HG02938 (cell line): ENCODE results near the gene GAS7.

Experiments used
- ATAC-seq: cut with Tn5 transposase; IDR thresholded peaks from one replicate; pipeline ENCODE4 v1.9.1; 2021; ENCODE audit warnings: mild to moderate bottlenecking, moderate library complexity; ENCODE audit not compliant: unreplicated experiment

The GAS7 gene

DNA sequence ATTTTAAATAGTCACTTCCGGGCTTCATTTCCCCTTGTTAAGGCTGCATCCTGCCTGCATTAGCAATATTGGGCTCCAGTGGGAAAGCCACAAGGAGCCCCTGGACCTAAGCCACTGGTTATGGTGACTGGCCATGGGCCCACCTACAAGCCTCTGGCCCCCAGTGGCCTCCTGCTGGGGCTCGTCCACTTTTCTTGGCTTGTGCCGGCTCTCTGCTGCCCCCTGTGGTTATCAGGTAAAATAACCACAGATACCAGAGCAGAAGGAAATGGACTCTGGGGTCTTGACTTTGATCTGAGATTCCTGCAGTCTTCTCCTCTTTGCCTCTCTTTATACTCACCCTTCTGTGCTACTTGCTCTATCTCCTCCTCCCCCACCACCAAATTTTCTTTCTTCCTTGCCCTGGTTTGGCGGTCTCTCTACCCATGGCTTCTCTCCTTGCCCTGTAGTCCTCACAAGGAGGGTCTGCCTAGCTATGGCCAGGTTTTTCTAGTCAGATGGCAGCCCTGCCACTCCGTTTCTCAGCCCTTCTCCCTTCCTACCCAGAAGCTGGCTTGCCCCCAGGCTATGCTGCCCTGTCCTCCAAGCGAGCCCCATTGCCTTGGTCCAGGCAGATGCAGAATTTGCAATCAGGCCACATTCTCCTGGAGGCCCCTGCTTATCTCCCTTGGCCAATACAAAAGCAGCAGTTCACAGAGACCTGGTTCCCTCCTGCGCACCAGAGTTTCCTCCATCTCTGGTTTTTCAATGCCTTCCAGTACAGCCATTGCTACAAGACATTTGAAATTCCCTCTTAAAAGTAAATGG, 210.4 kb downstream of the GAS7 start:
- ATAC-seq, result no peak

DNA sequence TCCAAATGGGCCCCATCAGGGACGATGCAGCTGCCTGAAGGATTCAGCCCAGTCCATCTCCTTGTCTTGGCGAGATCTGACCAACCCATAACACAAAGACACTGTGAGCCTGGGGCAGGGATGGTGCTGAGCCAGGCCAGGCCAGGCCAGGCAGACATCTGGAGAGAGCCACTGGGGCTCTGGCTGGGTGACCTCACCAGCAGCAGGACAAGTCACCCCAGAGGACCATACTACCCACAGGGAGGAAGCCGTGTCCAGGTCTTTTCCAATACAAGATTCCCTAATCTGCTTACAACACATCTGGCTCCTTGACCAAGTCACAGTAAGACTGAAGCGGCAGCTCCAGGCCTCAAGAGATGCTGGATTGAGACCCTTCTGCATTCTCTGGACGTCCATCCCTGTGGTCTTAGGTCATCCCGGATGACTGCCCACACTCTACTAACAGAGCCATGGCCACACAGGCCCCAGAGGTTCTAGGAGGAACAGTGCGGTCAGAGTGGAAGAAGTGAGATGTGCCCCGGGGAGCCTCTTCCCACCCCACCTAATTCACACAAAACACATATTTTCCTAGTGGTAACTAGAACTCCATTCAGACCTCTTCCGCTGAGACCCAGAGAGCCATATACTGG, 211.5 kb downstream of the GAS7 start:
- ATAC-seq, result no peak

DNA sequence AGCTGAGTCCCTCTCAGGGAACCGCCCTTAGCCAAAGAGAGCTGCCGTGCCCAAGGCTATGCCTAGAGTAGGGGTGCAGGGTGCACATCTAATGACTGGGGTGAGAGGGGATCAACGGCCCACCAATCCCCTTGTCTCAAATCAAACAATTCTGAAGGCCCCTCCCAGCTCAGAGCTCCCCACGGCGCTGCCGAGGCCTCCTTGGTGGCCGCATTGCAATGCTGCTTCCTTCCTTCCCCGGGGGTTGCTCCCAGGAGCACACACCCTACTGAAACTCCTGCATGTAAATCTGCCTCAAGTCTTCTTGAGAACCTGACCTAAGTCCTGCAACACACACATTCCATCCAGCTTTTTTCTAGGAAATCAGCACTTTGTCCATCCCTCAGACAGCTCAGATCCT, 212.8 kb downstream of the GAS7 start:
- ATAC-seq, result no peak

DNA sequence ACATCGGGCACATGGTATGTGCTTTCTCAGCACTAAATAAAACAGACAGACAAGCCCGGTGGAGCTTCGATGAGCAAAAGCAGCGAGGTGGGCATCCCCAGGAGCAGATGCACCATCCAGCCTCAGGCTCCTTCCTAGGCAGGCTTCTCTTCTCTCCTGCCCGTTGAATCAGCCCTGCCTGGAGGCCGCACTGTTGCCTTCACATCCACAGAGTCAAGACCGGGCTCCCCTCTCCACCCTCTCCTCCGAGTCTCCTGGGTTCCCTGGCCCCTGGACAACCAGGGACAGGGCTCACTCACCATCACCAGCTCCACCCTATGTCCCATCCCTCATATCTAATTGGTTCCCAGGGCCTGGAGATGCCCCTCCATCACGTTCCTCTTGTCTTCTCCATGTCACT, 213.6 kb downstream of the GAS7 start:
- no peak for ATAC-seq

DNA sequence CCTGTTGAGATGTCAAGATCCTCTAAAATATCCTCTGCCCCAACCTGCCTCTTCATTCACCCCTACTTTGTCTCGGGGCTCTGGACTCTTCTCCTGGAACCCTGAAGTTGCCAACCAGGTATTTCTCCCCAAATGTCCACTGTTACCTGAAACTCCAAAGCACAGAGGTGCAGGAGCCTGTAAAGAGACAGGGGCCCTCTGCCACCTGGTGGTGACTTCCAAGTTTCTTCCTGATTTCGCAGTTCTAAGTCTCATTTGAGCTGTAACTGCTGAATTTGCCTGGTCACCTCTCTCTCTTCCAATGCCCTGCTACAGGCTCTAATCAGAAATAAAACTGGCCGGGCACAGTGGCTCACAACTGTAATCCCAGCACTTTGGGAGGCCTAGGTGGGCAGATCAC, 216.2 kb downstream of the GAS7 start:
- no peak for ATAC-seq

DNA sequence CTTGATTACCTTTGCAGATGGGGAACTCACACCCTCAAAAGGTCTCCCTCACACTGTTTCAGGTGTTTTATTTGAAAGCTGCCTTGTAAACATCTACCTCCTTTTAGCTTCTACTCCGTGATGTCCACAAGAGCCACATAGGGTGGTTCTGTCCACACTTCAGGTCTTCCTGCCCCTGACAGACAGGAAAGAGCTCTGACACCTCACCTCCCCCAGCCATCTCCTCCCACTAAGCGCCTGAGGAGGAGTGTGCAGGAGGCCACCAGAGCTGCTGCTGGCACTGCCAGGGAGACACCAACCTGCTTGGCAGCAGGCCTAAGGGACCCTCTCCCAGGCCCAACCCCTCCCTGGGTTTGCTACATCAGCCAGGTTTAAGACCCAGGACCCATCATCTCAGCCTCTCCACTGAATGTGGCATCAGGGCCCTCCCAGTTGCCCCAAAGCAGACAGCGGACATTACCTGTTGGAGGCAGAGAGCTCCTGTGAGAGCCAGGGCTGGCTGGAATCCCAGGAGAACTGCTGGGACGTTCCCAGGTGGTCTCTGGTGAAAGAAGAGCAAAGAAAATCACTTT, 217.0 kb downstream of the GAS7 start:
- no peak for ATAC-seq

DNA sequence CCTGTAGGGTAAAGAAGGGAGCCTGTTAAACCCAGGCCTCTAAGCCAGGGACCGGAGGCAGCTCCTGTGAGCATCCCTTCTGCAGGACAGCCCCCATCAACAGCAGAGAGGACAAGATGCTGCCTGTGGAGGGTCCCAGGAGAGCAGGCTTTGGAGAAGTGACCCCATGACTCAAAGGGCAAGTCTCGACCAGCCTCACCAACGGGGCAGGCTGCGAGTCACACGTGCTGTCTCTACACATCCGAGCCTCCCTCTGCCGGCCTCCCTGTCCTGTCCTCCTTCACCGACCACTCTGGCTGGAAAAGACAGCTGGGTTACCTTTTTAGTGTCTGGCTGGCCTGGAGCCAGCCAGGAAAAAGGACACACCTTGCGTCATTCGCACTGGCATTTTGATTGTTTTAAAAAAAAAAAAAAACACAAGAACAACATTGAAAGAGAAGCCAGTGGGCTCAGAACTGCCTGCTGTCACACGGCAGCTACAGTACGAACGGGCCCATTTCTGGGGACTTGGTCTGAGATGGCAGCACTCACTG, 218.9 kb downstream of the GAS7 start:
- ATAC-seq, result no peak

DNA sequence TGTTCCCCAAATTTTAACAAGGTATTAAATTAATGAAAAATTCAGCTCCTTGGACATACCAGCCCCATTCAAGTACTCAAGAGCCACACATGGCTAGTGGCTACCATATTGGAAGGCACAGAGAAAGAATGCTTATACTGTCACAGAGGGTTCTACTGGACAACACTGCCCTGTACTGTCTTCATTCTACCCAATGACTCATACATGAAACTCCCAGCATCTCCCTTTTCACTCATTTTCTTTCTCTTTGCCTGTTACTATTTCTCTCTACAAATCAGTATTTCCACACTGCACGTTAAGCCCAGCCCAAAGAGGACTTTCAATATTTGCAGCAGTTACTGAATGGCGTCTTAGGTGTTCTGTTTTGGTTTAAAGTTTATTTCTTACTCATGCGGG, 221.2 kb downstream of the GAS7 start:
- no peak for ATAC-seq

DNA sequence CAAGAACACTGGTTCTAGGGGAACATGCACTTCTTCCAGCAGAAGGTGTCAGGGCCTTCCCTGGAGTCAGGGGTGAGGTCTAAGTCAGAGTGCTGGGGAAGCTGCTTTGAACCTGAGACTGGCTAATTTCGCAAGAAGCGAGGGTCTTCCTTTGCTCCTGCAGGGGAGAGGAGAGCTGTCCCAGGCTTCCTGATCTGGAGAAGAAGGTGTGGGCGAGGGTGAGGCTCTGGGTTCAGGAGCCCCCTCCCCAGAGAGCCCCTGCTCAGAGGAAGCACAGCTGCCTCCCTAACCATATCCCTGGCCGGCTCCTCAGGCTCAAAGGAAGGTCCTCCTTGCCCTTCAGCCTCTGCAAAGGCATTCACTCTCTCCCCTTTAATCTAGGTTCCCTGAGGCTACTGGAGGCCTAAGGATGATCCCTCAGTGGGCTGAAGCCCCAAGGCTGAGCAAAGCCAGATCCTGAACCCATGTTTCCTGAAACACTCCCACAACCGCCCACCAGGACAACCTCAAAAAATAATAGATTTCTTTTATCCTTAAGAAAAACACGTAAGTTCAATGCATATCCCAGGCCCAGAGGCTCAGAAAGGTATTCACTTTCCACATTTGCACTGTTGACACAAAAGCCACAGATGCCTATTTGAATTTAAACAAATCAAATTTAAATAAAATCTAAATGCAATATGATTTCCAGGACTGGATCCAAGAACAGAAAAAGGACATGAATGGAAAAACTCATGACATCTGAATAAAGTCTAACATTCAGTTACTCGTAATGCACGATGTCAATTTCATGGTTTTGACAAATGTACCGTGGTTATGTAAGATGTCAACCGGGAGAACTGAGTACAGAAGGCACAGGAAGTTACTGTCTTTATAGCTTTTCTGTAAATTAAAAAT, 221.9 kb downstream of the GAS7 start:
- no peak for ATAC-seq

DNA sequence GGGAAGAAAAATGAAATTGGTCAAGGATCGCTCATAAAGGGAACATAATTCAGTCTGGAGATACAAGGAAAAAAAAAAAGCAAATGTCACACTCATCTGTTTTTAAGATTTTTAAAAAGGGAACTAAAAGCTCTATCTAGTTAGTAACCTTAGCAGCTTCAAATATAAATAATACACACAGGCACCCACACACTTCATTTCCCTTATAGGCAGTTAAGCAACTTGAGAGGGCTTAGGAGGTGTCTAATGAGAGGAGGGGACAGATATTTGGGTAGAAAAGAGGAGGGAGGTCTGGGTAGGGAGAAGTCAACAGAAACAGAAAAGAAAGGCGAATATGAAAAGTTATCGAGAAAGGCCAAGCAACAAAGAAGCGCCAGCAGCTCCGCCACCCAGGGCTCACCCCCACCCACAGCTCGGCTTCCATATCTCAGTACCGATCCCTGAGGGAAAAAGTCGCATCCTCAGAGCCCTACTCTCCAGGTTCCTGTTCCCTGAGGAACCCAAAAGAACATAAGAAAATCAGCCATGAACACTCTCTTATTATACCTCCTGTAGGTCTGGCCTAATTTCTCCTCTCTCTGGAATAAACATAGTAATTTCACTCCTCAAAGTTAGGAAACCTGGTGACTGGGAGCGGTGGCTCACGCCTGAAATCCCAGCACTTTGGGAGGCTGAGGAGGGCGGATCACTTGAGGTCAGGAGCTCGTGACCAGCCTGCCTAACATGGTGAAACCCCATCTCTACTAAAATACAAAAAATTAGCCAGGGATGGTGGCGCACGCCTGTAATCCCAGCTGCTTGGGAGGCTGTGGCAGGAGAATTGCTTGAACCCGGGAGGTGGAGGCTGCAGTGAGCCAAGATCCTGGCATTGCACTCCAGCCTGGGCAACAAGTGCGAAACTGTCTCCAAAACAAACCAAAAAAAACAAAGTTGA, 223.7 kb downstream of the GAS7 start:
- no peak for ATAC-seq

DNA sequence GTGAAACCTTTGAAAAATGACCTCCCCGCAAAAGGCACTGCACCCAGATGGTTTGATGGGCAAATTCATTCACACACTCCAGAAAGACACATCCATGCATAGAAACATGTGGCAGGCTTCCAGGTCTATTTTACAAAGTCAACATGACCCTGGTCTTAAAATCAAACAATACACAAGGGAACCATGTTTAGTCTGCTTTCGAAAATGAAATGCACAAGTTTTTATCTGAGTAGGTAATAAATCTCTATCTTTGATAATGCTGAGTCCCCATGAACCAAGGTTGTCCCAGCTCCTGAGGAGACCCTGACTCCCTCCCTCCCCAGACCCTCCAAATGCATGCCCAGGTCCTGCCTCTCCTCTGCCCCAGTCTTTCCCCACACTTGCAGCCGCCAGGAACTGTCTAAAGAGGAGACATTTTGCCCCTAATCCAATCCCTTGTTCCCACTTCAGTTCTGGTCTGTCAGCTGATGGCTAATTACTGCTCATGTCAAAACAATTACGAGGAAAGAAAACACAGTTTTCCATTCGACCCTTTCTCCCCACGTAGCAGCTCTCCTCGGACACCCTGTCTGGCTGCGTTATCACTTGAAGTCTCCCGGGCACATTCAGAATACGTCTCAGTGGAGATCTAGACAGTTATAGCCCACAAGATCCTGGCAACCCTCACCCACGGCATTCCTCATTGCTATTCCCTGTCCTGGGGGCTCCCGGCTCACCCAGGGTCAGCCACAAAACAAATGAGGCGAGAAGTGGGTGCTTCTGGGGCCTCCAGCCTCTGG, 224.5 kb downstream of the GAS7 start:
- ATAC-seq, result no peak

DNA sequence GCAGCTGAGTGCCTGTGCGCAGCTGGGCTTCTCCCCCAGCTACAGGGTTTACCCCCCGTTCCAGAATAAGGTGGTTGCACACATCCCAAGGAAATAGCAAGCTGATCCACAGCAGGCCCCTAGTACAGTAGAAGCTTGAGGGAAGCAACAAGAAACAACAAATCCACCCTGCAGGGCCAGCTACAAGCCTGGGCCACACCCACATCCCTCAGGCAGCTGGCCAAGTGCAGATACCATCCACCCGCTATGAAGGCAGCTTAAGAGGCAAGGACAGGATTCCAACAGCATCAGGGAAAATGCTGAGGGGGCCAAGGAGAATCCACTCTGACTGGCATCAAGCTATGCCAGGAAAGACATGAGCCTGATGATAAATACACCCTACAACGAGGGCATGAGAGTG, 226.4 kb downstream of the GAS7 start:
- no peak for ATAC-seq

DNA sequence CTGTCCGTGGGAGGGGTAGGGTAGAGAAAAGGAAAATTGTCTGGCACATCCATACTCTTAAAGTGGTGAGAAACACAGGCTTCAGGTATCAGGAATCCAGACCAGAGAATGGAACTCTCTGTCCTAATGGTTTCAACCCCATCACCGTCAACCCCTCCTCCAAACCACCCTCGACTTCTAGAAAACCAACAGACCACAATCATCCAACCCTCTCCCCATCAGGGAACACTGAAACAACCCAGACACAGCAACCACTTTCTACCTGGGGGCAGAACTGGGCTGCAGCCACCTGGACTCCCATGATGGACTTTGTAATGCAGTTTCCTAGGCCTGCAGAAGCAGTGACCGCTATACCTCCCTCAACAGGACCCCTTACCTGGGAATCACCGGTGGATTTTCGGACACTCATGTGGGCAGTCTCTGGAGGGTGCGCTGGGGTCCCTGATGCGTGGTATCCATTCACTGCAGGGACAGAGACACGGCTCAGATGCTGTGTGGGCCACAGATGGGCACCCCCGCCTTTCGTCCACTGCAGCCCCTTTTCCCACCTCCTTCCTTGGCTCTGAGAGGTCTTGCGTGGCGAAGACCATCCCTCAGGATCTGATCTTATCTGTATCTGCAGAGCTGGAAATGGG, 229.0 kb downstream of the GAS7 start:
- ATAC-seq, result no peak

DNA sequence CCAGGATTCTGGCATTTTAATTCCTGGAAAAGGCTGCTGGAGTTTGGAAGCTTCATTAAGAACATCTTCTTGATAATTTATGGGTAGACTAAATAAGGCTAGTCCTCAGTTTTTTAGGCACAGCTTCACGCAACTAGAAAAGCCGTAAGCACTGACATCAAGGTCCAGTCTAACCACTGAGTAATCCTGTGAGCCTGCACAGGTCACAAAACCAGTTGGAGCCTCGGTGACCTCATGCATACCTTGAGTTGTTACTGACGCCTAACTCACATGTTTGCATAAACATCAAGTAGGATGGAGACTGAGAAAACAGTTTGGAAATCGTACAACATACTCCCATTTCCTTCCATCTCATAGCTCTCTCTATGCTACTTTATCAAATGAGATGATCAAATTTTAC, 229.5 kb downstream of the GAS7 start:
- ATAC-seq, result no peak

DNA sequence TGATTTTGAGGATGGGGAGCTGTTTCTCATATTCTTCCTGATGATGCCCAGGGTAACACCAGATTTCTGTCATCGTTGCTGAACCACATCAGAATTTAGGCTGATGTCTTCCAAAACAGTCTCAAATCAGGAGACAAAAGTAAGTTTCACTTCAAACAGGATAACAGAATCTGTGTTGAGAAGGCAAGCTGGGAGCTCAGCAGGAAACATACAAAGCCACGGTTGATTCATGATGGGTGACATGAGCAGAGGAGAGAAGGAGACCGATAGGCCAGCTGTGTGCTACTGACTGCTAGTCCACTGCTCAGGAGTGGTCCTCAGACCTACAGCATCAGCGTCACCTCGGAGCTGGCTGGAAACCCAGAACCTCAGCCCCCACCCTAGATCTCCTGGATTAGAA, 230.4 kb downstream of the GAS7 start:
- no peak for ATAC-seq

DNA sequence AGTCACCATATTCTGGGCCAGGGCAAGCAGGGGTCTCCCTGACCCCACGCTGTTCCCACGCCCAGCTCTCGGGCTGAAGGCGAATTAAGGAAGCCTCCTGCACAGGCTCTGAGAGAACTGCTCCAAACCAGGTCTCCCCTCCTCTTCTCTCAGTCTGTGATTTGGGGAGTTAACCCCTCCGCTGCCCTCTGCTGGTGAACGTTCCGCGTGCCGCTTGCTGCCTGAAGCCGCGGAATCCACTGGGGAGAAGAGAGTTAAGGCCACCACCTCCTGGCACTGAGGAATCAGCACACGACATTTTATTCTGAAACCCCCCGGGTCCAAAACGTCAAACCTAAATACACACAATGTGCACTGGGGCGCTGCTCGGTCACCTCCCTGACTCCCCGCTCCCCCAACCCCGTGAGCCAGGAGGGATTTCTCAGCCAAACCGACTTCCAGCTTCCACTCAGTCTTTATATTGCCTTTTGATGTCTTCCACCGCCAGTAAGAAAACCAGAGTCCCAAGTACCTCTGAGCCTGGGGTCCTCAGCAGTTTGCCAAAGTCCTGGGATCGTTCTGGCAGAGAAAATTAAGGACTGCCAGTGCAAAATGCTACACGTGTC, 238.9 kb downstream of the GAS7 start:
- ATAC-seq, result no peak

DNA sequence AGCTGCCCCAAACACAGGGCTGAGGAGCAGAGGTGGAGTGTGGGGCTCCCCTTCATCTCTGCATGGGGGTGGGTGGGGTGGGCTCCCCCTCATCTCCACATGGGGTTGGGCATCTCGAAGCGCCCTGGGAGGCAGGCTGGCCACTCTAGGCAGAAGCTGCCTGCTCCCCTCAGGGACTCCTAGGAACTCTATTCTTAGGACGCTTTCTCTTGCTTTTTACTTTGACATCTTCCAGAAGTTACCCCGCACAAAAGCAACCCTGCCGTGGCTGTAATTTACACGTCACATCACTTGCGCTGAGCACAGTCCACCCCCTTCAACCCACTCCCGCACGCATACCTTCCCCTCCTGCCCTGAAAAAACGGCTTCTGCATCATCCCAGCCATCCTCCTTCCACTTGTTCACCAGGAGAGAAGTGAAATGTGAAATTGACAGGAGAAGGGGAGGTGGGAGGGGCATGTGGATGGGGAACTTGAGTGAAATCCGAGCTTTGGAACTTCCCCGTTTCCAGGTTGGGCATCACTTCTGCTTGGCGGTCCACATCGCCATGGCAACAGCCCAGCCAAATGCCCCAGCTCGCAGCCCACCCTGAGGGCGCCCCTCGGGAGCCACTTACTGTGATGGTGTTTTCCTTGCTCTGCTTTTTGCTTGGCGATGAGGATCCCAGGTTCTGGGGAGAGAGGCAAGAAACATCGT, 239.7 kb downstream of the GAS7 start:
- ATAC-seq, result no peak

DNA sequence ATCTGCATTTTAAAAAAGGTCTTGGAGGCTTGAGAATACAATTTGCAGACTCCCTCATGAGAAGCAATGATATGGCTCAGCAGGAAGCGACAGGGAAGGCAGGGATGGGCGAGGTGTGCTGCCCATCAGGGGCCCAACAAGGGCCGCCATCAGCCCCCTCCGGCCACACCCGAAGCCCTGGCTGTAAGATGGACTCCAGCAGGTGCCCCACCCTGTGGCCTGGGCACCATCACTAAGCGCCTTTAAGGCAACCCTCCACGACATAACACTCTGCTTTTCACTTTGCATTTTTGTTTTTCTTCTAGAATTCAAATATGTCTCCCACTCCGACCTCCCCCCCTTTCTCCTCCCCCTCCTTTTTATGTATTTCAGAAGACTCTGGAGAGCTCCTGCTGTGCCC, 241.2 kb downstream of the GAS7 start:
- no peak for ATAC-seq
